Measurements from ENCODE around the gene SGPP1. TPM values are rescaled to one million over a fixed set of nuclear protein-coding genes. Genes with fewer than 3 reads are reported as not detected.

The SGPP1 gene
- total RNA-seq = 14.1 and 18.2 TPM in 2 replicates

GRCh38 chr14:63727736-63728728 lies at the start of gene SGPP1:
Gene SGPP1, minus strand, starts transcription at chr14:63728065. Its CDS starts 121 bp downstream, at chr14:63727944.

DNA sequence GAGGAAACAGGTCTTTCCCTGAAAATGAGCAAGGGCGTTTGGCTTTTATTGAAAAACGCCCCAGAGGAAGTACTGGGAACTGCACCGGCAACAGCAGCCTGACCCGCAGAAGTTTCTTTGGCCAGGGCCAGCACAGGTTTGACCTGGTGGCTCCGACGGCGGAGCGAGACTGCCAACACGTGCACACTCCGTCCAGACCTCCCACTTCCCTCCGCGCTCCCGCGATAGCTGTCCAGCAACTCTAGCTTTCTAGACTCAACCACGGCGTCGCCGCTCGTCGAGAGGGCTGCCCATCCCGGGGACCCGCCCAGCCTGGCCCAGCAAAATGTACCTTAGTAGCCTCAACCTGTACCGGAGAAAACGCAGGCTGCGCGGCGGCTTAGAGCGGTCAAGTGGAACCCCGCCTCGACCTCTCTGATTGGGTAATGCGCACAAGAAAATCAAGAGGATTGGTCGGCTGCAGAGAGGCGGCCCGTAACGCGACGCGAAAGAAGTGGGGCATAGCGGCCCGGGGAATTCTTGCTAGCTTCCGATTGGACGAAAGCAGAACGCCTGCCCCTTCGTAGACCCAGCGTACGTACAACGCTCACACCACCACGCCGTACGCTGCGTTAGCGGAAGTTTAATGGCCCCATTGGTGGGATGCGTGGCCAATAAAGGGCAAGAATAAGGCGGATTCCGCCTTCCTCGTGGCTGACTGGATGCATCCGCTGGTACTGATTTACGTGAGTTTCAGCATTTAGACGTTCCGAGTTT lies 86.2 kb downstream of the SGPP1 start, which contains the start of gene WDR89:
Gene WDR89 (minus strand): TSS at position 399 of the 756 bp plus-strand sequence. CDS start 41,929 bp downstream, outside the sequence.

Small RNAs within 50 kb of the gene (small RNA-seq; reads per million reads assigned to genes)
- not detected for gene AL161670.1
- not detected for gene RF00012
- gene RNU7-116P = not detected

Other genes starting within 250 kb of the SGPP1 start
- 48.3 and 58.4 TPM in 2 replicates for gene PPP2R5E, start 184.7 kb downstream of the SGPP1 start, total RNA-seq
- gene WDR89, start 86.2 kb downstream of the SGPP1 start, total RNA-seq = 16.1 and 19.1 TPM in 2 replicates
- gene SYNE2, start 124.9 kb upstream of the SGPP1 start, total RNA-seq = 36.8 and 39.3 TPM in 2 replicates

Data from thoracic aorta endothelial cell (primary cell).